SK-N-SH (cell line): ENCODE data around the gene SLC7A8.

Experiments used
- CTCF ChIP-seq: fragments of 200-600 bp; sonication (generic); IDR thresholded peaks from 2 replicates; pipeline ENCODE4 v1.6.1; 2017; ENCODE audit warnings: antibody characterized with exemption, mild to moderate bottlenecking, moderate library complexity
- EP300 ChIP-seq, 2 experiments: IDR thresholded peaks; 2 replicates each; pipeline versions ENCODE4 v1.4.0 to v1.6.1; 2012; ENCODE audit warnings: borderline replicate concordance in 1 of 2, low read depth in 1 of 2, low read length in 1 of 2
- EZH2phosphoT487 ChIP-seq: fragments of 200-600 bp; sonication (generic); IDR thresholded peaks from 2 replicates; pipeline ENCODE4 v1.6.1; 2017; ENCODE audit warnings: low read depth, mixed run types, mild to moderate bottlenecking, antibody characterized with exemption, moderate library complexity, borderline replicate concordance
- GABPA ChIP-seq: IDR thresholded peaks from 2 replicates; pipeline ENCODE4 v1.4.0; 2012; ENCODE audit warnings: low read depth, mild to moderate bottlenecking
- GATA2 ChIP-seq: sonication (generic); formaldehyde crosslinking; IDR thresholded peaks from 2 replicates; pipeline ENCODE4 v1.5.0; 2020; ENCODE audit warnings: mild to moderate bottlenecking, missing genetic modification reagents
- MAX ChIP-seq: IDR thresholded peaks from 2 replicates; pipeline ENCODE4 v1.4.0; 2012; ENCODE audit warnings: low read depth
- POLR2AphosphoS5 ChIP-seq: IDR thresholded peaks from 2 replicates; pipeline ENCODE4 v1.6.1; 2012; ENCODE audit warnings: low read depth, low read length
- REST ChIP-seq: IDR thresholded peaks from 2 replicates; pipeline ENCODE4 v1.6.1; 2012; ENCODE audit warnings: mild to moderate bottlenecking, low read depth, low read length, moderate library complexity
- RFX5 ChIP-seq: IDR thresholded peaks from 2 replicates; pipeline ENCODE4 v1.6.1; 2012; ENCODE audit warnings: mild to moderate bottlenecking, improper control_type of control experiment, low read length
- TAF1 ChIP-seq: IDR thresholded peaks from 2 replicates; pipeline ENCODE4 v1.6.1; 2012; ENCODE audit warnings: low read depth, mild to moderate bottlenecking, low read length, moderate library complexity, borderline replicate concordance
- YY1 ChIP-seq: IDR thresholded peaks from 2 replicates; pipeline ENCODE4 v1.4.0; 2012; ENCODE audit warnings: low read depth, mild to moderate bottlenecking

GRCh38 chr14:23146351-23146910 is 37.0 kb downstream of the SLC7A8 start:
- TF ChIP-seq GABPA: no peak
- no peak for TF ChIP-seq CTCF
- no peak for TF ChIP-seq MAX
- TF ChIP-seq REST: no peak
- no peak for TF ChIP-seq TAF1
- no peak for TF ChIP-seq POLR2AphosphoS5
- TF ChIP-seq YY1: no peak
- no peak for TF ChIP-seq GATA2 (CRISPR knock-in tag)
- no peak for TF ChIP-seq RFX5
- TF ChIP-seq EZH2phosphoT487: no peak
- no peak for TF ChIP-seq EP300 (IDR thresholded peaks at IDR 0.05; ENCODE audit: borderline replicate concordance in 1 of 2, low read depth in 1 of 2, low read length in 1 of 2)
